Prostate gland (tissue), 2 donors: Measurements from ENCODE around the gene TMEM120B. TPM values are rescaled to one million over a fixed set of nuclear protein-coding genes. Genes with fewer than 3 reads are reported as not detected.

Source experiments
- DNase-seq: peaks from one replicate; pipeline ENCODE4 v3.0.0-alpha.2; 2019; ENCODE audit warnings: low spot score
- H3K27ac ChIP-seq, 2 donors: fragments of 200-600 bp; sonication (generic); 2 replicates each; pipeline ENCODE4 v1.5.1; 2017 to 2019
- H3K27me3 ChIP-seq: fragments of 200-600 bp; sonication (generic); replicated peaks from 2 replicates; pipeline ENCODE4 v1.5.1; 2019; ENCODE audit not compliant: insufficient read depth
- H3K36me3 ChIP-seq, 2 donors: fragments of 200-600 bp; sonication (generic); 1 replicate in 1 of 2; 2 replicates in 1 of 2; pipeline versions ENCODE4 v1.5.1 to v1.8.1; 2017 to 2019
- H3K4me1 ChIP-seq: fragments of 200-600 bp; sonication (generic); replicated peaks from 2 replicates; pipeline ENCODE4 v1.5.1; 2019
- H3K4me3 ChIP-seq, 2 donors: fragments of 200-600 bp; sonication (generic); 2 replicates each; pipeline ENCODE4 v1.5.1; 2017 to 2019
- H3K9me3 ChIP-seq: fragments of 200-600 bp; sonication (generic); 2 replicates; pipeline ENCODE4 v1.5.1; 2017
- CTCF ChIP-seq, 4 experiments: fragments of 200-600 bp in 2 of 4; fragments of 450-650 bp in 2 of 4; sonication (generic) in 2 of 4; IDR thresholded peaks; 1 replicate in 3 of 4; 2 replicates in 1 of 4; pipeline ENCODE4 v1.5.1; 2016 to 2019; ENCODE audit warnings: antibody characterized with exemption in 4 of 4, mild to moderate bottlenecking in 2 of 4, moderate library complexity in 2 of 4
- POLR2A ChIP-seq: fragments of 450-650 bp; IDR thresholded peaks from one replicate; pipeline ENCODE4 v1.6.1; 2016; ENCODE audit warnings: antibody characterized with exemption, mild to moderate bottlenecking
- POLR2AphosphoS5 ChIP-seq: sonication (generic); formaldehyde crosslinking; IDR thresholded peaks from one replicate; pipeline ENCODE4 v1.6.1; 2017; ENCODE audit warnings: antibody characterized with exemption
- WGBS: methylation state at CpG from one replicate; pipeline ENCODE4 v1.1.5; 2018; 5-methylcytosine and 5-hydroxymethylcytosine counted together
- intact Hi-C: fragments of 100-400 bp; cut with DNase I; formaldehyde crosslinking; loops from one replicate; pipeline ENCODE4 v1.14.2; 2022
- total RNA-seq, 2 donors: library from RNA; depleted of rRNA; stranded (reverse); fragments of >200 nt; gene quantifications; one replicate each; pipeline ENCODE4 v1.1.0, GENCODE V29; 2016

The TMEM120B gene
- total RNA-seq, 2 donors from 2014 or later: 9.5 to 12.2 TPM

DNA sequence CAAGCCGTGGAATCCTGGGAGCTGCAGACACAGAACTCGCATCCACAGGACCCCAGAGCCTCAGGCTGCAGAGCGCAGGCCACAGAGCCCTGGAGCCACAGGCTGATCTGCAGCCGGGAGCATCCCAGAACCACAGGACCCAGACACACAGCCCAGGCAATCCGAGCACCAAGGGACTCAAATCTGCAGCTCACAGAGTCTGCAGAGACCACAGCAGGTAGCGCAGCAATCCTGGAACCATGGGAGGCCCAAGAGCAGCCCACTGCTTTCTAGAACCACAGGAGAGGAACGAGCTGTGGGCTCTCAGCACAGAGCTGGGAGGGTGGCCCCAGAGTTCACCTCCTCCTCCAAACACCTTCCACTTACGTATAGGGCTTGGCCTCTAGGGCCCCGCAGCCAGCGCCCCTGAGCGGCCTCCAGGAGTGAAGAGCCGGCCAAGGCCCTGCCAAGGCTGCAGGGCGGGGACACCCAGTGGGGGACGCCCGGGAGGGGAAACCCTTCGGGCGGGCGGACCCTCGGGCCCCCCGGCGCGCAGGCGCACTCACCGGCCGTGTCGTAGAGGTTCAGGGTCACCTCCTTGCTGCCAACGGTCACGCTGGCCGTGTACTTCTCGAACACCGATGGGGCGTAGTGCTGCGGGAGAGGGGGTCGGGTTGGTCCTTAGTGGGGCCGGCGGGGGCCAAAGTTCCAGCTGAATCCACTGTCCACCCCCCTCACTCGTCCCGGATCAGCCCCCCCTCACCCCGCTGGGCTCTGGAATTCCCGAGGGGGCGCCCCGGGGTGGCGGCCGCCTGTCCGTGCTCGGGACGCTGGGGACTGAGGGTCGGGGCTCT, 80.3 kb downstream of the TMEM120B start:
- Histone ChIP-seq H3K9me3 (no peaks in the 10 kb centered on the region), H3K36me3 (no peaks in the 10 kb centered on the region), H3K27me3 (no peaks in the 10 kb centered on the region), H3K4me3 (peak overlapping the region; percentile 42 to 46), H3K27ac (peak overlapping the region; percentile 53 to 64), H3K4me1 (peaks cover 30% of the 10 kb centered on the region)
- WGBS: 55% methylated on average over 40 of the region's 48 CpGs
- intact Hi-C loops: loop anchor here (5.0 kb wide), 1 partner anchor 96 kb away; no protein-coding TSS in a partner anchor
- TF ChIP-seq POLR2AphosphoS5: no peak
- no peak for TF ChIP-seq POLR2A
- TF ChIP-seq CTCF (IDR thresholded peaks at IDR 0.05): no peak
- DNase-seq: no peak

GRCh38 chr12:121793440-121793837, 80.9 kb downstream of the TMEM120B start, which contains the start of gene RHOF:
Gene RHOF, minus strand, starts transcription at chr12:121793688. Its CDS starts 55 bp downstream, at chr12:121793633.
- peak within 1 kb of the TSS; percentile 98 to 100 for H3K27ac ChIP-seq
- H3K27me3 ChIP-seq: no peaks in the 10 kb centered on the region
- TF ChIP-seq POLR2AphosphoS5: no peak
- TF ChIP-seq POLR2A: no peak
- no peak for TF ChIP-seq CTCF (IDR thresholded peaks at IDR 0.05)
- no peaks in the 10 kb centered on the region for H3K36me3 ChIP-seq
- intact Hi-C loops: loop anchor here (5.0 kb wide), 1 partner anchor 96 kb away; no protein-coding TSS in a partner anchor
- H3K4me1 ChIP-seq: peaks cover 36% of the 10 kb centered on the region
- WGBS: 2% methylated on average over 18 of the region's 36 CpGs
- DNase-seq: no peak
- H3K9me3 ChIP-seq: no peaks in the 10 kb centered on the region
- peak within 1 kb of the TSS; percentile 42 to 46 for H3K4me3 ChIP-seq

GRCh38 chr12:121793838-121794533, 81.4 kb downstream of the TMEM120B start:
- TF ChIP-seq POLR2AphosphoS5 (peak; percentile 90), CTCF (IDR thresholded peaks at IDR 0.05) (peak; percentile 98 to 100 (median 100)), POLR2A (peak; percentile 37)
- Histone ChIP-seq H3K4me1 (peaks cover 41% of the 10 kb centered on the region), H3K4me3 (peak overlapping the region; percentile 42 to 46), H3K36me3 (no peaks in the 10 kb centered on the region), H3K9me3 (no peaks in the 10 kb centered on the region), H3K27ac (peak overlapping the region; percentile 98 to 100), H3K27me3 (no peaks in the 10 kb centered on the region)
- intact Hi-C loops: loop anchor here (5.0 kb wide), 1 partner anchor 97 kb away; no protein-coding TSS in a partner anchor
- WGBS: 1% methylated on average over 51 of the region's 59 CpGs
- DNase-seq: peak; percentile 88

GRCh38 chr12:121794534-121795033, 82.0 kb downstream of the TMEM120B start:
- intact Hi-C loops: loop anchor here (1.0 to 5.0 kb wide), 2 partner anchors 17 to 97 kb away; no protein-coding TSS in a partner anchor
- Histone ChIP-seq H3K36me3 (no peaks in the 10 kb centered on the region), H3K27ac (peak overlapping the region; percentile 98 to 100), H3K4me3 (peak overlapping the region; percentile 42 to 46), H3K9me3 (no peaks in the 10 kb centered on the region), H3K4me1 (peaks cover 43% of the 10 kb centered on the region), H3K27me3 (no peaks in the 10 kb centered on the region)
- TF ChIP-seq POLR2A: no peak
- TF ChIP-seq POLR2AphosphoS5: no peak
- TF ChIP-seq CTCF (IDR thresholded peaks at IDR 0.05): no peak
- DNase-seq: no peak
- WGBS: 2% methylated on average over 13 of the region's 13 CpGs
